HepG2 (cell line): Measurements from ENCODE around the gene CUL9. TPM values are rescaled to one million over a fixed set of nuclear protein-coding genes. Genes with fewer than 3 reads are reported as not detected.
A peak's percentile ranks its signal among the peaks of the same experiment; 100 is the strongest.

ENCODE experiments used
- AGO2 ChIP-seq: fragments of 200-400 bp; formaldehyde crosslinking; optimal IDR thresholded peaks from 2 replicates; pipeline ENCODE3; 2017; ENCODE audit warnings: mild to moderate bottlenecking, low read depth, low read length, moderate library complexity
- CAMTA2 ChIP-seq: sonication (generic); formaldehyde crosslinking; IDR thresholded peaks from 2 replicates; pipeline ENCODE4 v1.4.0; 2020; ENCODE audit warnings: mild to moderate bottlenecking, missing genetic modification reagents, borderline replicate concordance
- MED1 ChIP-seq: sonication (generic); formaldehyde crosslinking; IDR thresholded peaks from 2 replicates; pipeline ENCODE4 v1.4.0; 2020; ENCODE audit warnings: missing genetic modification reagents
- PITX1 ChIP-seq: sonication (generic); formaldehyde crosslinking; IDR thresholded peaks from 2 replicates; pipeline ENCODE4 v1.5.1; 2020; ENCODE audit warnings: mild to moderate bottlenecking, missing genetic modification reagents
- PTBP1 ChIP-seq: fragments of 200-400 bp; formaldehyde crosslinking; IDR thresholded peaks from 2 replicates; pipeline ENCODE4 v1.6.1; 2018; ENCODE audit warnings: low read length, low read depth; ENCODE audit not compliant: poor library complexity, severe bottlenecking
- RCOR2 ChIP-seq: IDR thresholded peaks from 2 replicates; pipeline ENCODE4 v1.6.1; 2016; ENCODE audit warnings: missing biosample characterization, missing genetic modification reagents
- SP140L ChIP-seq: sonication (generic); formaldehyde crosslinking; IDR thresholded peaks from 2 replicates; pipeline ENCODE4 v1.4.0; 2020; ENCODE audit warnings: missing genetic modification reagents, borderline replicate concordance
- TP53 ChIP-seq: sonication (generic); formaldehyde crosslinking; conservative IDR thresholded peaks from 2 replicates; pipeline ENCODE4 v1.4.0; 2020; ENCODE audit warnings: missing genetic modification reagents
- ZFAT ChIP-seq: sonication (generic); formaldehyde crosslinking; conservative IDR thresholded peaks from 2 replicates; pipeline ENCODE4 v1.8.1; 2023; ENCODE audit warnings: missing genetic modification reagents, inconsistent platforms
- ZNF556 ChIP-seq: sonication (generic); formaldehyde crosslinking; IDR thresholded peaks from 2 replicates; pipeline ENCODE4 v1.4.0; 2020; ENCODE audit warnings: mild to moderate bottlenecking, missing genetic modification reagents, borderline replicate concordance
- polyA plus RNA-seq, 8 experiments: library from polyadenylated mRNA; depleted of rRNA in 3 of 8; stranded (reverse) in 7 of 8; unstranded in 1 of 8; fragments of >200 nt; fragmentation: Illumina TruSeq in 4 of 8; extraction: Trizol in 4 of 8; gene quantifications; 2 replicates each; pipeline versions ENCODE4 v1.2.1 to v1.2.3, GENCODE V29; 2011 to 2016; ENCODE audit warnings: low read depth in 4 of 8, missing spikeins in 1 of 8, mixed read lengths in 1 of 8; ENCODE audit not compliant: insufficient read depth in 1 of 8
- total RNA-seq, 5 experiments: library from RNA; depleted of rRNA; stranded (reverse); fragments of >200 nt; fragmentation: Illumina TruSeq; extraction: Trizol; gene quantifications; 2 replicates each; pipeline ENCODE4 v1.2.3, GENCODE V29; 2016; ENCODE audit warnings: low read depth in 1 of 5
- TF ChIP-seq, protein P1 (sequence below): sonication (generic); formaldehyde crosslinking; IDR thresholded peaks from 2 replicates; pipeline ENCODE4 v1.4.0; 2020; ENCODE audit warnings: missing genetic modification reagents, borderline replicate concordance
- TF ChIP-seq, protein P2 (sequence below): sonication (generic); formaldehyde crosslinking; IDR thresholded peaks from 2 replicates; pipeline ENCODE4 v1.4.0; 2020; ENCODE audit warnings: mild to moderate bottlenecking, missing genetic modification reagents, borderline replicate concordance
- TF ChIP-seq, protein P3 (sequence below): sonication (generic); formaldehyde crosslinking; IDR thresholded peaks from 2 replicates; pipeline ENCODE4 v1.5.1; 2020; ENCODE audit warnings: missing genetic modification reagents, mild to moderate bottlenecking, borderline replicate concordance
- TF ChIP-seq, protein P4 (sequence below): sonication (generic); formaldehyde crosslinking; IDR thresholded peaks from 2 replicates; pipeline ENCODE4 v1.4.0; 2020; ENCODE audit warnings: missing genetic modification reagents
- TF ChIP-seq, protein P5 (sequence below): sonication (generic); formaldehyde crosslinking; IDR thresholded peaks from 2 replicates; pipeline ENCODE4 v1.8.1; 2023; ENCODE audit warnings: missing genetic modification reagents, mild to moderate bottlenecking, borderline replicate concordance
- TF ChIP-seq, protein P6 (sequence below): sonication (generic); formaldehyde crosslinking; IDR thresholded peaks from 2 replicates; pipeline ENCODE4 v1.9.0; 2022; ENCODE audit warnings: low read depth, missing genetic modification reagents

CUL9 gene
- total and polyA plus RNA-seq, 2 of the 13 experiments (the other 11 are each of a cell fraction or from before 2014, with no cell fraction given), result 11.4 to 13.7 TPM

DNA sequence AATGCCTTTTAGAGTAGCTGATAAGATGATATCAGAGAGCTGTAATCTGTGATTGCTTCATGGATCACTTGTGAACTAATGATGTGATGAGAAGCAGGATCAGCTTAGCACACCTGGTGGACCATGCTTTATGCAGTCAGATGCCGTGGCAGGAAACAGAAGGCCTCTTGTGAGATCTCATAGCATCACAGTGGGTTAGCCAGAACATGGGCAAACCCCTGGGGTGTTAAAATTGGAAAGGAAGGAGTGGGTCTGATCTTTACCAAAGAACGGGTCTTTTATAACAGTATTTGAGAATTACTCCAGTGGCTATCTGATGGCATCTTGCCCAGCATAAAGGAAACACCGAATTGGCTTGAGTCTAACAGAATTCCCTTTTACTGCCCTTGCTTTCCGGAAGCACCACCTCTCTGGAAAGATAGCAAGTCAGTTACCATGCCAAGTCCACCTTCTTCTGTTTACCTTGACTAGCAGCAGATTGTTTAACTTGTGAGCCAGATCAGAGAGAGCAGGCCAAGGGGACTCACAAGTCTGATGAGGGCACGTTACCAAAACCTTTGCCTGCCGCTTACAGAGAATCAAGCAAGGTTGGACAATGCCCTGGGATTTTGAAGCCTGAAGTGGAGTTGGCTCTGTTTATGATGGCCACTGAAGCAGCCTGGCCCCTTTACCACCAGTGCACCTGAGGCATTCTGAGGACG lies 31.8 kb upstream of the CUL9 start (continued):
- TF ChIP-seq, protein P1, sequence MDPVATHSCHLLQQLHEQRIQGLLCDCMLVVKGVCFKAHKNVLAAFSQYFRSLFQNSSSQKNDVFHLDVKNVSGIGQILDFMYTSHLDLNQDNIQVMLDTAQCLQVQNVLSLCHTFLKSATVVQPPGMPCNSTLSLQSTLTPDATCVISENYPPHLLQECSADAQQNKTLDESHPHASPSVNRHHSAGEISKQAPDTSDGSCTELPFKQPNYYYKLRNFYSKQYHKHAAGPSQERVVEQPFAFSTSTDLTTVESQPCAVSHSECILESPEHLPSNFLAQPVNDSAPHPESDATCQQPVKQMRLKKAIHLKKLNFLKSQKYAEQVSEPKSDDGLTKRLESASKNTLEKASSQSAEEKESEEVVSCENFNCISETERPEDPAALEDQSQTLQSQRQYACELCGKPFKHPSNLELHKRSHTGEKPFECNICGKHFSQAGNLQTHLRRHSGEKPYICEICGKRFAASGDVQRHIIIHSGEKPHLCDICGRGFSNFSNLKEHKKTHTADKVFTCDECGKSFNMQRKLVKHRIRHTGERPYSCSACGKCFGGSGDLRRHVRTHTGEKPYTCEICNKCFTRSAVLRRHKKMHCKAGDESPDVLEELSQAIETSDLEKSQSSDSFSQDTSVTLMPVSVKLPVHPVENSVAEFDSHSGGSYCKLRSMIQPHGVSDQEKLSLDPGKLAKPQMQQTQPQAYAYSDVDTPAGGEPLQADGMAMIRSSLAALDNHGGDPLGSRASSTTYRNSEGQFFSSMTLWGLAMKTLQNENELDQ (CRISPR knock-in tag), result no peak
- TF ChIP-seq AGO2 (no peak), ZNF556 (CRISPR knock-in tag) (peak; percentile 17; the same call in 1 of the 2 replicates), SP140L (CRISPR knock-in tag) (no peak), ZFAT (no peak), PITX1 (CRISPR knock-in tag) (0 out of 2 replicates have a peak, but pooled peaks have one; percentile 54), RCOR2 (no peak), PTBP1 (no peak), CAMTA2 (no peak), TP53 (CRISPR knock-in tag) (no peak), MED1 (CRISPR knock-in tag) (peak; percentile 55; the same call in 1 of the 2 replicates)
- TF ChIP-seq, protein P2, sequence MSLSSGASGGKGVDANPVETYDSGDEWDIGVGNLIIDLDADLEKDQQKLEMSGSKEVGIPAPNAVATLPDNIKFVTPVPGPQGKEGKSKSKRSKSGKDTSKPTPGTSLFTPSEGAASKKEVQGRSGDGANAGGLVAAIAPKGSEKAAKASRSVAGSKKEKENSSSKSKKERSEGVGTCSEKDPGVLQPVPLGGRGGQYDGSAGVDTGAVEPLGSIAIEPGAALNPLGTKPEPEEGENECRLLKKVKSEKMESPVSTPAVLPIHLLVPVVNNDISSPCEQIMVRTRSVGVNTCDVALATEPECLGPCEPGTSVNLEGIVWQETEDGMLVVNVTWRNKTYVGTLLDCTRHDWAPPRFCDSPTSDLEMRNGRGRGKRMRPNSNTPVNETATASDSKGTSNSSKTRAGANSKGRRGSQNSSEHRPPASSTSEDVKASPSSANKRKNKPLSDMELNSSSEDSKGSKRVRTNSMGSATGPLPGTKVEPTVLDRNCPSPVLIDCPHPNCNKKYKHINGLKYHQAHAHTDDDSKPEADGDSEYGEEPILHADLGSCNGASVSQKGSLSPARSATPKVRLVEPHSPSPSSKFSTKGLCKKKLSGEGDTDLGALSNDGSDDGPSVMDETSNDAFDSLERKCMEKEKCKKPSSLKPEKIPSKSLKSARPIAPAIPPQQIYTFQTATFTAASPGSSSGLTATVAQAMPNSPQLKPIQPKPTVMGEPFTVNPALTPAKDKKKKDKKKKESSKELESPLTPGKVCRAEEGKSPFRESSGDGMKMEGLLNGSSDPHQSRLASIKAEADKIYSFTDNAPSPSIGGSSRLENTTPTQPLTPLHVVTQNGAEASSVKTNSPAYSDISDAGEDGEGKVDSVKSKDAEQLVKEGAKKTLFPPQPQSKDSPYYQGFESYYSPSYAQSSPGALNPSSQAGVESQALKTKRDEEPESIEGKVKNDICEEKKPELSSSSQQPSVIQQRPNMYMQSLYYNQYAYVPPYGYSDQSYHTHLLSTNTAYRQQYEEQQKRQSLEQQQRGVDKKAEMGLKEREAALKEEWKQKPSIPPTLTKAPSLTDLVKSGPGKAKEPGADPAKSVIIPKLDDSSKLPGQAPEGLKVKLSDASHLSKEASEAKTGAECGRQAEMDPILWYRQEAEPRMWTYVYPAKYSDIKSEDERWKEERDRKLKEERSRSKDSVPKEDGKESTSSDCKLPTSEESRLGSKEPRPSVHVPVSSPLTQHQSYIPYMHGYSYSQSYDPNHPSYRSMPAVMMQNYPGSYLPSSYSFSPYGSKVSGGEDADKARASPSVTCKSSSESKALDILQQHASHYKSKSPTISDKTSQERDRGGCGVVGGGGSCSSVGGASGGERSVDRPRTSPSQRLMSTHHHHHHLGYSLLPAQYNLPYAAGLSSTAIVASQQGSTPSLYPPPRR (CRISPR knock-in tag), result no peak
- TF ChIP-seq, protein P3, sequence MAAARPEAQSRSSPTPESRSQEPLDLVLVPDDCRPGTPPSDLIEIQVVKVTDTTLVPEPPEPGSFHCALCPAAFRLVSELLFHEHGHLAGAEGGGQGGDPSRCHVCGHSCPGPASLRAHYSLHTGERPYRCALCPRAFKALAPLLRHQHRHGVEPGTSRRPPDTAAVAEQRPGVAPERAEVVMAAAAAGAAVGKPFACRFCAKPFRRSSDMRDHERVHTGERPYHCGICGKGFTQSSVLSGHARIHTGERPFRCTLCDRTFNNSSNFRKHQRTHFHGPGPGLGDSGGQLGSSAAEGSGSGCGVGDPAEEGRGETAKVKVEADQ, result no peak
- TF ChIP-seq, protein P4, sequence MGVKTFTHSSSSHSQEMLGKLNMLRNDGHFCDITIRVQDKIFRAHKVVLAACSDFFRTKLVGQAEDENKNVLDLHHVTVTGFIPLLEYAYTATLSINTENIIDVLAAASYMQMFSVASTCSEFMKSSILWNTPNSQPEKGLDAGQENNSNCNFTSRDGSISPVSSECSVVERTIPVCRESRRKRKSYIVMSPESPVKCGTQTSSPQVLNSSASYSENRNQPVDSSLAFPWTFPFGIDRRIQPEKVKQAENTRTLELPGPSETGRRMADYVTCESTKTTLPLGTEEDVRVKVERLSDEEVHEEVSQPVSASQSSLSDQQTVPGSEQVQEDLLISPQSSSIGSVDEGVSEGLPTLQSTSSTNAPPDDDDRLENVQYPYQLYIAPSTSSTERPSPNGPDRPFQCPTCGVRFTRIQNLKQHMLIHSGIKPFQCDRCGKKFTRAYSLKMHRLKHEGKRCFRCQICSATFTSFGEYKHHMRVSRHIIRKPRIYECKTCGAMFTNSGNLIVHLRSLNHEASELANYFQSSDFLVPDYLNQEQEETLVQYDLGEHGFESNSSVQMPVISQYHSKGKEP (CRISPR knock-in tag), result no peak
- TF ChIP-seq, protein P5, sequence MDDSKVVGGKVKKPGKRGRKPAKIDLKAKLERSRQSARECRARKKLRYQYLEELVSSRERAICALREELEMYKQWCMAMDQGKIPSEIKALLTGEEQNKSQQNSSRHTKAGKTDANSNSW, result no peak
- TF ChIP-seq, protein P6, sequence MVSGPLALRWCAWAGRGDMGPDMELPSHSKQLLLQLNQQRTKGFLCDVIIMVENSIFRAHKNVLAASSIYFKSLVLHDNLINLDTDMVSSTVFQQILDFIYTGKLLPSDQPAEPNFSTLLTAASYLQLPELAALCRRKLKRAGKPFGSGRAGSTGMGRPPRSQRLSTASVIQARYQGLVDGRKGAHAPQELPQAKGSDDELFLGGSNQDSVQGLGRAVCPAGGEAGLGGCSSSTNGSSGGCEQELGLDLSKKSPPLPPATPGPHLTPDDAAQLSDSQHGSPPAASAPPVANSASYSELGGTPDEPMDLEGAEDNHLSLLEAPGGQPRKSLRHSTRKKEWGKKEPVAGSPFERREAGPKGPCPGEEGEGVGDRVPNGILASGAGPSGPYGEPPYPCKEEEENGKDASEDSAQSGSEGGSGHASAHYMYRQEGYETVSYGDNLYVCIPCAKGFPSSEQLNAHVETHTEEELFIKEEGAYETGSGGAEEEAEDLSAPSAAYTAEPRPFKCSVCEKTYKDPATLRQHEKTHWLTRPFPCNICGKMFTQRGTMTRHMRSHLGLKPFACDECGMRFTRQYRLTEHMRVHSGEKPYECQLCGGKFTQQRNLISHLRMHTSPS, result peak; percentile 75
